Mucosa of rectum (tissue), 2 donors: ENCODE data around the gene PEAK1.

ENCODE experiments used
- H3K27ac ChIP-seq, 2 donors: one replicate each; pipeline ENCODE4 v1.7.0; 2013; ENCODE audit warnings: inconsistent platforms in 2 of 2, low read depth in 2 of 2, low read length in 2 of 2
- H3K27me3 ChIP-seq, 2 donors: one replicate each; pipeline ENCODE4 v1.7.0; 2013; ENCODE audit warnings: low read length in 2 of 2; ENCODE audit not compliant: control insufficient read depth in 2 of 2, insufficient read depth in 2 of 2
- H3K36me3 ChIP-seq, 2 donors: one replicate each; pipeline ENCODE4 v1.7.0; 2013; ENCODE audit warnings: low read length in 2 of 2; ENCODE audit not compliant: control insufficient read depth in 2 of 2, insufficient read depth in 2 of 2
- H3K4me1 ChIP-seq, 2 donors: one replicate each; pipeline ENCODE4 v1.7.0; 2013; ENCODE audit warnings: low read length in 2 of 2, mild to moderate bottlenecking in 1 of 2; ENCODE audit not compliant: control insufficient read depth in 2 of 2, insufficient read depth in 2 of 2
- H3K4me3 ChIP-seq, 2 donors: one replicate each; pipeline ENCODE4 v1.7.0; 2013; ENCODE audit warnings: low read length in 2 of 2
- H3K9ac ChIP-seq, 2 donors: one replicate each; pipeline ENCODE4 v1.7.0; 2013; ENCODE audit warnings: low read length in 2 of 2, low read depth in 1 of 2, mild to moderate bottlenecking in 1 of 2
- H3K9me3 ChIP-seq, 2 donors: one replicate each; pipeline ENCODE4 v1.7.0; 2013; ENCODE audit warnings: low read length in 2 of 2; ENCODE audit not compliant: control insufficient read depth in 2 of 2
- donor health status: healthy.
- donor health status: Normal muscosa, but diverticular disease.

The PEAK1 gene

GRCh38 chr15:77221708-77222107 lies 198.2 kb downstream of the PEAK1 start:
- Histone ChIP-seq H3K9ac (no peak overlapping the region), H3K27ac (no peak overlapping the region), H3K9me3 (no peaks in the 10 kb centered on the region), H3K4me3 (no peak overlapping the region), H3K4me1 (peaks cover 0 to 8% of the 10 kb centered on the region in 2 donors), H3K36me3 (no peaks in the 10 kb centered on the region), H3K27me3 (no peaks in the 10 kb centered on the region)

GRCh38 chr15:77221174-77221573 lies 198.7 kb downstream of the PEAK1 start:
- no peaks in the 10 kb centered on the region for H3K36me3 ChIP-seq
- no peaks in the 10 kb centered on the region for H3K9me3 ChIP-seq
- H3K9ac ChIP-seq, result no peak overlapping the region
- H3K27ac ChIP-seq, result no peak overlapping the region
- peaks cover 0 to 4% of the 10 kb centered on the region in 2 donors for H3K4me1 ChIP-seq
- no peak overlapping the region for H3K4me3 ChIP-seq
- no peaks in the 10 kb centered on the region for H3K27me3 ChIP-seq

- Histone ChIP-seq H3K9me3 (no peaks in the 10 kb centered on the region), H3K9ac (no peak overlapping the region), H3K36me3 (no peaks in the 10 kb centered on the region), H3K27me3 (no peaks in the 10 kb centered on the region), H3K27ac (no peak overlapping the region), H3K4me1 (peaks cover 0 to under 1% of the 10 kb centered on the region in 2 donors), H3K4me3 (no peak overlapping the region)
Observed at GRCh38 chr15:77219841-77220240, 200.1 kb downstream of the PEAK1 start.

DNA sequence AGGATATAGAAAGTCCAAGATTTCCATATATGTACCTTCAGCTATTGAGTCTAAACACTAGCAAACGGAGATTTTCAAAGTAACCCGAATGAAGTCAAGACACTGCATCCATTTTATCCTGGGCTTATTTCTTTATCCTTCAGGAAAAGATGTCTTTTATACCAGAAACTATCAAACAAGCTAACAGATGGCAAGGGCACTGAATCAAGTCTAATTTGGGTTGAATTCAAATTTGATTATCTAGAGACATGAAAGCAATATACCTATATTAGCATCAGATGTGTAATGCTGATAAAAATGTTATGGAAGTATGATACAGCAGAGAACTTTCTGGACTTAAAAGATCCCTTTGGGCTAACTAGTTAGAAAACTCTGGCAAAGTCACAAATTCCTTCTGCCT lies 210.7 kb downstream of the PEAK1 start:
- no peak overlapping the region for H3K9ac ChIP-seq
- no peak overlapping the region for H3K4me3 ChIP-seq
- H3K27me3 ChIP-seq, result no peaks in the 10 kb centered on the region
- no peak overlapping the region for H3K27ac ChIP-seq
- H3K36me3 ChIP-seq, result no peaks in the 10 kb centered on the region
- H3K4me1 ChIP-seq, result no peaks in the 10 kb centered on the region
- H3K9me3 ChIP-seq, result no peaks in the 10 kb centered on the region

GRCh38 chr15:77208241-77208640 lies 211.7 kb downstream of the PEAK1 start:
- H3K27me3 ChIP-seq, result no peaks in the 10 kb centered on the region

DNA sequence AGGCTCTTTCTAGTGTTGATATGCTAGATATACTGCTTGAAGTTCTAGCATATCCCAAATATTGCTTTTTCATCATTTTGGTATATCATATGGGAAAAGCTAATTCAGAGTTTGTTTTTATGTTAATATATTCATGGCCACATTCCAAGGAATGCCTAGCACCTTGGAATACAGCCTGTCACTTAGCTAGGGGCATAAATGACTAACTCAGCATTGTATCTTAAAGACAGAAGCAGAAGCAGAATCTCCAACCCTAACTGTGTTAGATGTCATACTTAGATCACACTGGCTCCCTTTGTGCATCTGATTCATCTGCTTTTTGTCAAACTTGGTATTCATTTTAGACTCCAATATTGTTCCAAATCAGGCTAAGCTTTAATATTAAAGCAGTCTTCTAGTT lies 218.2 kb downstream of the PEAK1 start:
- peaks cover 7 to 10% of the 10 kb centered on the region in 2 donors for H3K36me3 ChIP-seq
- no peaks in the 10 kb centered on the region for H3K9me3 ChIP-seq
- H3K4me1 ChIP-seq, result no peaks in the 10 kb centered on the region
- no peak overlapping the region for H3K27ac ChIP-seq
- no peaks in the 10 kb centered on the region for H3K27me3 ChIP-seq
- H3K9ac ChIP-seq, result no peak overlapping the region
- no peak overlapping the region for H3K4me3 ChIP-seq

More at GRCh38 chr15:77208241-77208640, 211.7 kb downstream of the PEAK1 start:
- H3K9me3 ChIP-seq, result no peaks in the 10 kb centered on the region
- H3K4me1 ChIP-seq, result no peaks in the 10 kb centered on the region
- H3K27ac ChIP-seq, result no peak overlapping the region
- no peak overlapping the region for H3K9ac ChIP-seq
- H3K36me3 ChIP-seq, result no peaks in the 10 kb centered on the region
- H3K4me3 ChIP-seq, result no peak overlapping the region

GRCh38 chr15:77196381-77196780 lies 223.5 kb downstream of the PEAK1 start:
- Histone ChIP-seq H3K36me3 (peaks cover 7 to 10% of the 10 kb centered on the region in 2 donors), H3K27ac (no peak overlapping the region), H3K4me3 (no peak overlapping the region), H3K9me3 (no peaks in the 10 kb centered on the region), H3K27me3 (no peaks in the 10 kb centered on the region), H3K9ac (no peak overlapping the region), H3K4me1 (no peaks in the 10 kb centered on the region)

DNA sequence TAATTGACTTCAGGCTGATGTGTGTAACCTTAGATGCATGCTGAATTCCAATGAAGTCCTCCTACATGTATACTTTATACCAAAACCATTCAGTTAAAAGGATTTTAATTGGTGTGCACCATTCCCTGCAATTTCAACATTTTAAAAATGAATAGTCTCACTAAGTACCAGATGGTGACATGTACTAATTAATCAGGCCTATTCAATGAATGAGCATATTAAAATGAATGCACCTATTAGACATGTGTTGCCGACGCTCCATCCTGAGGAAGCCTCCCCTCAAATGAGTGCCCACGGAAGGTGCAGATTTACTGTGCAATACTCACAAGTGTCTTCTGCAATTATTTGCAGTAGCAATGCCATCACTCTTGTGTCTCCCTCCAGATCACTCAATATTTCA lies 224.3 kb downstream of the PEAK1 start:
- Histone ChIP-seq H3K4me1 (no peaks in the 10 kb centered on the region), H3K27me3 (no peaks in the 10 kb centered on the region), H3K4me3 (no peak overlapping the region), H3K9me3 (no peaks in the 10 kb centered on the region), H3K27ac (no peak overlapping the region), H3K36me3 (peaks cover 7 to 10% of the 10 kb centered on the region in 2 donors), H3K9ac (no peak overlapping the region)

- Histone ChIP-seq H3K27ac (no peak overlapping the region), H3K9me3 (no peaks in the 10 kb centered on the region), H3K36me3 (no peaks in the 10 kb centered on the region), H3K4me3 (no peak overlapping the region), H3K27me3 (no peaks in the 10 kb centered on the region), H3K4me1 (peaks cover 0 to 2% of the 10 kb centered on the region in 2 donors), H3K9ac (no peak overlapping the region)
Observed at GRCh38 chr15:77192451-77192850, 227.5 kb downstream of the PEAK1 start.

- no peak overlapping the region for H3K27ac ChIP-seq
- H3K27me3 ChIP-seq, result no peaks in the 10 kb centered on the region
- no peak overlapping the region for H3K4me3 ChIP-seq
- no peak overlapping the region for H3K9ac ChIP-seq
- no peaks in the 10 kb centered on the region for H3K36me3 ChIP-seq
- H3K4me1 ChIP-seq, result peaks cover under 1 to 9% of the 10 kb centered on the region in 2 donors
- no peaks in the 10 kb centered on the region for H3K9me3 ChIP-seq
Observed at GRCh38 chr15:77191230-77191834, 228.6 kb downstream of the PEAK1 start.
